Uterus (tissue), 2 donors: ENCODE data around the gene SMIM38.

Experiments
- POLR2A ChIP-seq, 2 donors: fragments of 450-650 bp; IDR thresholded peaks; one replicate each; pipeline ENCODE4 v1.6.1; 2016; ENCODE audit warnings: antibody characterized with exemption in 2 of 2, mild to moderate bottlenecking in 1 of 2, moderate library complexity in 1 of 2
- TF ChIP-seq, protein P1 (sequence below), 4 experiments: fragments of 200-600 bp in 2 of 4; fragments of 450-650 bp in 2 of 4; sonication (generic) in 2 of 4; IDR thresholded peaks; one replicate each; pipeline ENCODE4 v1.5.1; 2016 to 2019; ENCODE audit warnings: antibody characterized with exemption in 4 of 4, mild to moderate bottlenecking in 2 of 4, moderate library complexity in 1 of 4

DNA sequence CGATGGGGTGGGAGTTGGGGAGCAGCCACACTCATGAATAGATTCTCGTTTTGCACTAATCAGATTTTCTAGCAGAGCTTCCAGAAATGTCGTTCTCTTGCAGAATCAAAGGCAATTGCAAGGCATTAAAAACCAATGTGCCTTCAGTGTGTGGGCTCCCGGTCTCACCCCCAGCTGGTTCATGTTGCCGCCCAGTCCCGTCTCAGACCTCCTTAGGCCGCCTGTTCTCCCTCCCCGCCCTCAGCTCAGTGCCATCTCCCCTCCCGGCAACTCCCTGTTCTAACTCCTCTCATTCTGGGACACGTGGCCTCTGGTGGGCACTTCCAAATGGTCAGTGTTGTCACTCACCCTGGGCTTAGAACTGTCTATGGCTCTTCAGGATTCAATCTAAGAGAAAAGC, 42.5 kb upstream of the SMIM38 start:
- TF ChIP-seq POLR2A (IDR thresholded peaks at IDR 0.05) = no peak
- TF ChIP-seq, protein P1, sequence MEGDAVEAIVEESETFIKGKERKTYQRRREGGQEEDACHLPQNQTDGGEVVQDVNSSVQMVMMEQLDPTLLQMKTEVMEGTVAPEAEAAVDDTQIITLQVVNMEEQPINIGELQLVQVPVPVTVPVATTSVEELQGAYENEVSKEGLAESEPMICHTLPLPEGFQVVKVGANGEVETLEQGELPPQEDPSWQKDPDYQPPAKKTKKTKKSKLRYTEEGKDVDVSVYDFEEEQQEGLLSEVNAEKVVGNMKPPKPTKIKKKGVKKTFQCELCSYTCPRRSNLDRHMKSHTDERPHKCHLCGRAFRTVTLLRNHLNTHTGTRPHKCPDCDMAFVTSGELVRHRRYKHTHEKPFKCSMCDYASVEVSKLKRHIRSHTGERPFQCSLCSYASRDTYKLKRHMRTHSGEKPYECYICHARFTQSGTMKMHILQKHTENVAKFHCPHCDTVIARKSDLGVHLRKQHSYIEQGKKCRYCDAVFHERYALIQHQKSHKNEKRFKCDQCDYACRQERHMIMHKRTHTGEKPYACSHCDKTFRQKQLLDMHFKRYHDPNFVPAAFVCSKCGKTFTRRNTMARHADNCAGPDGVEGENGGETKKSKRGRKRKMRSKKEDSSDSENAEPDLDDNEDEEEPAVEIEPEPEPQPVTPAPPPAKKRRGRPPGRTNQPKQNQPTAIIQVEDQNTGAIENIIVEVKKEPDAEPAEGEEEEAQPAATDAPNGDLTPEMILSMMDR (IDR thresholded peaks at IDR 0.05) = no peak
